Measurements from ENCODE around the gene ERO1B. TPM values are rescaled to one million over a fixed set of nuclear protein-coding genes. Genes with fewer than 3 reads are reported as not detected.
"Not testable (repeated sequence)": the region's sequence is repeated elsewhere in the genome, so short reads cannot be mapped to it uniquely, and the experiment has no call there.

Gene ERO1B
- total RNA-seq, 1 experiment from 2014 or later: 13.3 TPM

GRCh38 chr1:236207121-236207520 is 74.6 kb downstream of the ERO1B start:
- in situ Hi-C loops (cut with HindIII; ENCODE audit: low sequenced_read_pairs): no loop called here

GRCh38 chr1:236206548-236206947 is 75.2 kb downstream of the ERO1B start:
- no peak for DNase-seq (ENCODE audit: low spot score)
- in situ Hi-C loops (cut with HindIII; ENCODE audit: low sequenced_read_pairs): no loop called here

More at GRCh38 chr1:236207121-236207520, 74.6 kb downstream of the ERO1B start:
- peak; percentile 5 for DNase-seq (ENCODE audit: low spot score)

GRCh38 chr1:236204656-236205055 is 77.1 kb downstream of the ERO1B start:
- no peak for DNase-seq (ENCODE audit: low spot score)
- in situ Hi-C loops (cut with HindIII; ENCODE audit: low sequenced_read_pairs): no loop called here

GRCh38 chr1:236204039-236204438 is 77.7 kb downstream of the ERO1B start:
- in situ Hi-C loops (cut with HindIII; ENCODE audit: low sequenced_read_pairs): no loop called here

GRCh38 chr1:236201786-236202185 is 80.0 kb downstream of the ERO1B start:
- no peak for DNase-seq (ENCODE audit: low spot score)
- in situ Hi-C loops (cut with HindIII; ENCODE audit: low sequenced_read_pairs): no loop called here

More at GRCh38 chr1:236204039-236204438, 77.7 kb downstream of the ERO1B start:
- no peak for DNase-seq (ENCODE audit: low spot score)

- in situ Hi-C loops (cut with HindIII; ENCODE audit: low sequenced_read_pairs): no loop called here
- DNase-seq (ENCODE audit: low spot score): no peak
Measured at GRCh38 chr1:236200925-236201324, 80.8 kb downstream of the ERO1B start.

GRCh38 chr1:236193184-236193583 is 88.6 kb downstream of the ERO1B start:
- no peak for DNase-seq (ENCODE audit: low spot score)
- in situ Hi-C loops (cut with HindIII; ENCODE audit: low sequenced_read_pairs): no loop called here

- in situ Hi-C loops (cut with HindIII; ENCODE audit: low sequenced_read_pairs); DNase-seq (ENCODE audit: low spot score): not testable (repeated sequence)
Measured at GRCh38 chr1:236188084-236188483, 93.7 kb downstream of the ERO1B start.

- in situ Hi-C loops (cut with HindIII; ENCODE audit: low sequenced_read_pairs); DNase-seq (ENCODE audit: low spot score): not testable (repeated sequence)
Measured at GRCh38 chr1:236186471-236186870, 95.3 kb downstream of the ERO1B start.

- in situ Hi-C loops (cut with HindIII; ENCODE audit: low sequenced_read_pairs): no loop called here
- DNase-seq (ENCODE audit: low spot score): no peak
Measured at GRCh38 chr1:236185687-236186086, 96.1 kb downstream of the ERO1B start.

GRCh38 chr1:236181059-236181458 is 100.7 kb downstream of the ERO1B start:
- in situ Hi-C loops (cut with HindIII; ENCODE audit: low sequenced_read_pairs): no loop called here
- DNase-seq (ENCODE audit: low spot score): no peak

- in situ Hi-C loops (cut with HindIII; ENCODE audit: low sequenced_read_pairs): no loop called here
Measured at GRCh38 chr1:236179634-236180033, 102.1 kb downstream of the ERO1B start.

GRCh38 chr1:236176337-236177336 is 105.1 kb downstream of the ERO1B start:
- DNase-seq (ENCODE audit: low spot score): no peak
- in situ Hi-C loops (cut with HindIII; ENCODE audit: low sequenced_read_pairs): no loop called here

More at GRCh38 chr1:236179634-236180033, 102.1 kb downstream of the ERO1B start:
- DNase-seq (ENCODE audit: low spot score): no peak

- in situ Hi-C loops (cut with HindIII; ENCODE audit: low sequenced_read_pairs): no loop called here
- no peak for DNase-seq (ENCODE audit: low spot score)
Measured at GRCh38 chr1:236175642-236176336, 106.0 kb downstream of the ERO1B start.

GRCh38 chr1:236173174-236173767 is 108.5 kb downstream of the ERO1B start:
- DNase-seq (ENCODE audit: low spot score): no peak
- in situ Hi-C loops (cut with HindIII; ENCODE audit: low sequenced_read_pairs): no loop called here

- in situ Hi-C loops (cut with HindIII; ENCODE audit: low sequenced_read_pairs): no loop called here
- DNase-seq (ENCODE audit: low spot score): no peak
Measured at GRCh38 chr1:236172041-236172579, 109.6 kb downstream of the ERO1B start.

- no peak for DNase-seq (ENCODE audit: low spot score)
- in situ Hi-C loops (cut with HindIII; ENCODE audit: low sequenced_read_pairs): no loop called here
Measured at GRCh38 chr1:236168716-236169429, 112.9 kb downstream of the ERO1B start.

- in situ Hi-C loops (cut with HindIII; ENCODE audit: low sequenced_read_pairs): no loop called here
- DNase-seq (ENCODE audit: low spot score): no peak
Measured at GRCh38 chr1:236167578-236167977, 114.2 kb downstream of the ERO1B start.

- DNase-seq (ENCODE audit: low spot score): no peak
- in situ Hi-C loops (cut with HindIII; ENCODE audit: low sequenced_read_pairs): no loop called here
Measured at GRCh38 chr1:236167154-236167553, 114.6 kb downstream of the ERO1B start.

Measured in G401 (cell line).